HG03064 (cell line): Measurements from ENCODE around the gene TMEM62.

Source experiments
- ATAC-seq: cut with Tn5 transposase; IDR thresholded peaks from one replicate; pipeline ENCODE4 v1.9.1; 2021; ENCODE audit warnings: low read depth; ENCODE audit not compliant: unreplicated experiment

The TMEM62 gene

DNA sequence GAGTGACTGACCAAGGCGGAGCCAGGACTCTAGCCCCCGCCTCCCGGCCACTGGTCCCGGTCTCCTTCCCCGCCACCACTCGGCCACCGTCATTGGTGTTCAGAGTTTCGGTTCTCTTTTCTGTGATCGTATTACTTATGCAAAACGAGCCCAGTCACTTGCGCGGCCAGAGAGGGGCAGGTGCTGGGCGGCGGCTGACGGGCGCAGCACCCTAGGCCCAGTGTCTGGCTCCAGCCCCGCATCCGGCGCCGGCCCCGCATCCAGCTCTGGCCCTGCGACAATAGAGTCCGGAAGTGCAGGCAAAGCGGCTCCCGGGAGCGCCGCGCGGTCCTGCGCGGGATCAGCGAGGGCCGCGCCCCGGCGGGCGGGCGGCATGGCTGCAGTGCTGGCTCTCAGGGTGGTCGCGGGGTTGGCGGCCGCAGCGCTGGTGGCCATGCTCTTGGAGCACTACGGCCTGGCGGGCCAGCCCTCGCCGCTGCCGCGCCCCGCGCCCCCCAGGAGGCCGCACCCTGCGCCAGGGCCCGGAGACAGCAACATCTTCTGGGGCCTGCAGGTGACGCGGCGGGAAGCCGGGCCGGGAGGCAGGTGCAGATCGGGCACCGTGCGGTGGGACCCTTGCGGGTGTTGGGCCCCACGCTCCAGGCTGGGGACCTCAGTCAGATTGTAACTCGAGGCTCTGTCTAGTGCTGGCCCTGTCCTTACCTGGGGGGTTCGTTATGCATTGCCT, at the start of gene TMEM62:
Gene TMEM62 (plus strand): TSS at position 157 of the 727 bp plus-strand sequence. CDS start 217 bp downstream, at position 374.
- ATAC-seq: peak; percentile 86

DNA sequence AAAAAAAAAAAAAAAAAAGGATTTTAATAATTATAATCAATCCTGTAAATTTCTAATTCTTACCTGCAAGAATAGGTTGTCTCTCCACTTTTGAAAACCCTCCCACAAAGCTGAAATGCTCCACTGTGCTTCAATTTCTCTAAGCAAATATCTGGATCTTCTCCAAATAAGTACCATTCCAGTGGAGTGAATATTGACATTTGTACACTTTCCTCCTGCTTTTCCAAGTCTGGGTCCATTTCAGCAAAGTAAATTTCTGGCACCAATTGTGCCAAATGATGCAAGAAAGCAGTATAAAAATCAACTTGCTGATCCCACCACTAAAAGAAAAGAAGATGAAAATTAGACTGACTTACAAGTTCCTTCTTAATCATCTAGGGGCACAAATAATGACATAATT, 47.5 kb upstream of the TMEM62 start:
- no peak for ATAC-seq

DNA sequence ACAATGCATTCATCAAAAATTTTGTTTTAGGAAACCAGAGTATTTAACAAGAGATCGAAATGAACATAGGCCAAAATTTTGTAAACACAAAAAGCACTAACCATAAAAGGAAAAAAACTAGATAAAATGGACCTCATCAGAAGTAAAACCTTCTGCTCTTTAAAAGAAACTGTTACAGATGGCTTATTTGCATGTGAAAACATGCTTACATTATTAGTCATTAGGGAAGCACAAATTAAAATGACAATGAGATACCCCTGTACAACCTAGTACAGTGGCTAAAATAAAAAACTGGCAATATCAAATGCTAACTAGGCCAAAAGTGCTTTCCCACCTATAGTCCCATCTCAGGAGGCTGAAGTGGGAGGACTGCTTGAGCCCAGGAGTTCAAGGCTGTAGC, 46.8 kb upstream of the TMEM62 start:
- ATAC-seq: no peak

DNA sequence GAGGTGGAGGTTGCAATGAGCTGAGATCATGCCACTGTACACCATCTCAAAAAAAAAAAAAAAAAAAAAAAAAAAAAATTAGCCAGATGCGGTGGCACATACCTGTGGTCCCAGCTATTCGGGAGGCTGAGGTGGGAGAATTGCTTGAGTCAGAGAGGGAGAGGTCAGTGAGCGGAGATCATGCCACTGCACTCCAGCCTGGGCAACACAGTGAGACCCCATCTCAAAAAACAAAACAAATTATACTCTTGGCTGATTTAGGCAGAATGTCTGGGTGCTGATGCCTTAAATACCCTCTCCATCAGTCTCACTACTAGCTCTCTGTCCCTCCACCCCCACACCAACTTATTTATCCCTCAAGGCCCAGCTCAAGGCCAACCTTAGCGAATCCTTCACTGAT, 41.5 kb upstream of the TMEM62 start:
- ATAC-seq: no peak

DNA sequence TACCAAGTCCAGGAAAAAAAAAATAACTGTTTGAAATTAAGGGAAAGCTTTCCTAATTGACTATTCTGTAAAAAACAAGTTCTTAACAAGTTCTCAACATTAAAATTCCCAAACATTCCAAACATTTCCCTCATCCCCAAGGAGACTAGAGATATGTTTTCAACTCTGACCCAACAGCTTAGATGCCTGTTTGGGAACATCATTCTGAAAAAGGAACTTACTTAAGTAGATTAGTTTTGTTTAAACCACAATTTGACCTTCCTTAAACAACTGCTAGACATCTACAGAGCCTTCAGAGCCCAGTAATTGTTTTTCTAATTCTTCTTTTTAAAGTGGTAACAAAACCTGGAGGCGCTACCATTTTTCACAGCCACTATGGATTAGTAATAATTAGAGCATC, 40.4 kb upstream of the TMEM62 start:
- ATAC-seq: no peak

DNA sequence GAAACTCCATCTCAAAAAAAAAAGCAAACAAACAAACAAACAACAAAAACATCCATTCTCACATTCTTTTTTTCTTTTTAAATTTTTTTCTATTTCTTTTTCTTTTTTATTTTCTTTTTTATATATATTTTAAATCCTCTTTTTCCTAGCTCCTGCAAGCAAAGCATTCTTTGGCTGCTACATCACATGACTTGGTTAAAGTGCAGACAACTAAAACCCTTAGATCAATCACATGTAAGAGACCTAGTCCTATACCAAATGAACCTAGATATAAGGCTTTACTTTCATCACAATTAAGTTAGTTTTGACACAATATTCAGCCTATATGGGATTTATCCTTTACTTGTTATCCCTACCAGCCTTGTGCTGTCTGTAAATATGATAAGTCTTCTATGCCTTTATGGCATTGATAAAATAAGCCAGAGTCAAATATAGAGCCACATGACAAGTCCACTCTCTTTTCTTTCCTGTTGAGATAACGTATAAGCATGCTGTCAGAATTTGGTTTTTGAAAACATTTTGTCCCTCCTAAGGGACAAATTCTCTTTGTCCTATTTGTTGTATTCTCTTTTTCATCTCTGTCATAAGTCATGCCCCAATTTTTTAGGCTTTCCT, 38.9 kb upstream of the TMEM62 start:
- no peak for ATAC-seq

DNA sequence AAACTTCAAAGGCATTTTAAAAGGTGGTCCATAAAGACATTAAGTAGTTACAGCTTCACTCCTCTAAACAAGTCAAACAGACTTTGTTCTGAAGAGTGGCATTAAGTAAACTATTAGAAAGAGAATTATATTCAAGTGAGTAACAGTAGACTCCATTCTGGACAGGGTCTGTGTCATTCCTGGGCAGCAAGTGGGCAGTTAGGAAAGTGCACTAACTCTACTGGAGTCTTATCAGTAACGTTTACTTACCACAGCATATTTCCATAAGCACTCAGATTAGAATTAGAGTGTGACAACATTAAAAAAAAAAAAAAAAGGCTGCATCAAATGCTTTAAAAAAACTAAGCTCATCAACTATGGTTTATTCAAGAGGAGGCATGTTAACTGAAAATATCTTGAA, 38.1 kb upstream of the TMEM62 start:
- ATAC-seq: no peak

DNA sequence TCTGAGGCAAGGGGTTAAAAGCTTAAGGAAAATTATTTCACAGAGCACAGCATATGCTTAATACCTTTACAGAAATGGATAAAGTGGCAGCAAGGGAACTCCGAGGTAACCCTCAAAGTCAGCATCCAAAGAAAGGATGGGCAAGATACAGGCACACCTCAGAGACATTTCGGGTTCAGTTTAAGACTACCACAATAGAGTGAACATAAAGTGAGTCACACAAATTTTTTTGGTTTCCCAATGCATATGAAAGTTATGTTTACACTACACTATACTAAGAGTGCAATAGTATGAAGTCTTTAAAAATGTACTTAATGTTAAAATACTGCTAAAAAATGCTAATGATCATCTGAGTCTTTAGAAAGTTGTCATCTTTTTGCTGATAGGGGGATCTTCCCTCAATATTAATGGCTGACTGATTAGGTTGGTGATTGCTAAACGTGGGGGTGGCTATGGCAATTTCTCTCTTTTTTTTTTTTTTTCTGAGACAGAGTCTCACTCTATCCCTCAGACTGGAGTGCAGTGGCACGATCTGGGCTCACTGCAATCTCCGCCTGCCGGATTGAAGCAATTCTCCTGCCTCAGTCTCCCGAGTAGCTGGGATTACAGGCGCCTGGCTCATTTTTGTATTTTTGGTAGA, 37.6 kb upstream of the TMEM62 start:
- no peak for ATAC-seq

DNA sequence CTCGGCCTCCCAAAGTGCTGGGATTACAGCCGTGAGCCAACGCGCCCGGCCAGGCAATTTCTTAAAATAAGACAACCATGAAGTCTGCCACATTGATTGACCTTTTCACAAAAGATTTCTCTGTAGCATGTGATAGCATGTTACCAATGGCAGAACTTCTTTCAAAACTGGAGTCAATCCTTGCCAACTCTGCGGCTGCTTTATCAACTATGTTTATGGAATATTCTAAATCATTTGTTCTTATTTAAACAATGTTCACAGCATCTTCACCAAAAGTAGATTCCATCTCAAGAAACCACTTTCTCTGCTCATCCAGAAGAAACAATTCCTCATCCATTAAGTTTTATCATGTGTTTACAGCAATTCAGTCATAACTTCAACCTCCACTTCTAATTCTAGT, 37.0 kb upstream of the TMEM62 start:
- no peak for ATAC-seq

DNA sequence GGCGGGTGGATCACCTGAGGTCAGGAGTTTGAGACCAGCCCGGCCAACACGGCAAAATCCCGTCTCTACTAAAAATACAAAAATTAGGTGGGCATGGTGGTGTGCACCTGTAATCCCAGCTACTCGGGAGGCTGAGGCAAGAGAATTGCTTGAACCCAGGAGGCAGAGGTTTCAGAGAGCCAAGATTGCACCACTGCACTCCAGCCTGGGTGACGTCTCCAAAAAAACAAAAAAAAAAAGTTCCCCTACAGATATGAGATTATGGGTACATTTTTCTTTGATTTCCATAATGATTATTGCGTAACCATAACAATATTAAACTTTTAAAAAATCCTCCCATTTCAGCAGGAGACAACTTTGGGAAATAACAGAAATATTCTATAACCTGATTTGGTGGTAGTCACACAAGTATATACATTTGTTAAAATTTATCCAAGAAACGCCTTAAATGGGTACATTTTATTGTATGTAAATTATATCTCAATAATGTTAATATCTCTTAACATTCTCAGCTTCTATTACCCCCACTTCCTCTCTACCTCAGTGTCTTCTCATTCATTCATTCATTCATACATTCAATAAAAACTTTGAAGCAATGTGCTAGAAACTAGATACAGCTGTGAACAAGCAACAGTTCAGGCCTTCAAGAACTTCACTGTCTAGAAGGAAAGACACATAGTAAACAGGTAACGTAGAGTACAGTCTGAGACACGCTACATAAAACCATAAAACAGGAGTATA, 34.1 kb upstream of the TMEM62 start:
- no peak for ATAC-seq

DNA sequence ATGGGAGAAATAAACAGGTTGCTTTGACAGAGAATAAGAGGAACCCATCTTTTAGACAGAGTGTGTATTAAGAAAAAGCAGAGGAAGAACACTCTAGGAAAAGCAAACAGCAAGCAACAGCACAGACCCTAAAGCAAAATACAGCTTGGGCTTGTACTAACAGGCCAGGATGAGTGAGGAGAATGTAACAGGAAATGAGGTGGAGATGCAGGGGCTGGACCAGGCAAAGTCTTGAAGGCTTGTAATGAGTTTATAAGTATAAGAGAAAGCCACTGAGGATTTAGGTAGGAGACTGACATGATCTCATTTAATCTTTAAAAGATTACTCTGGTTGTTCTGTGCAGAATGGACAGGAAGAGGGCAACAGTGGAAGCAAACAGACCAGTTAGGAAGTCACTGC, 32.4 kb upstream of the TMEM62 start:
- no peak for ATAC-seq

DNA sequence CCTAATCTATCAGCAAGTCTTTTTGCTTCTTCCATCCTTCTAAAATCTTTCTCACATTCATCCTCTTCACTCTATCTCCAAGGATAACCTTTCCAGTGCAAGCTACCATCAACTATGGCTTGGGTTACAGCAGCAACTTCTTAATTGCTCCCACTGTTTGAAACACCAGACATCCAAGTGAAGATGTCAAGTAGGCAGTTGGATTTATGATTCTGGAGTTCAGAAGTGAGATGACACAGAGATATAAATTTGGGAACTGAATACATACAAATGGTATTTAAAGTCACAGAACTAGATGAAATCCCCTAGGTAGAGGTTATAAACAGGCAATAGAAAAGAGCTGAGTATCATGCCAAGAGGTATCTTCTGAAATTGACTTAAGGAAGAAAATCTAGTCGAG, 31.2 kb upstream of the TMEM62 start:
- no peak for ATAC-seq

DNA sequence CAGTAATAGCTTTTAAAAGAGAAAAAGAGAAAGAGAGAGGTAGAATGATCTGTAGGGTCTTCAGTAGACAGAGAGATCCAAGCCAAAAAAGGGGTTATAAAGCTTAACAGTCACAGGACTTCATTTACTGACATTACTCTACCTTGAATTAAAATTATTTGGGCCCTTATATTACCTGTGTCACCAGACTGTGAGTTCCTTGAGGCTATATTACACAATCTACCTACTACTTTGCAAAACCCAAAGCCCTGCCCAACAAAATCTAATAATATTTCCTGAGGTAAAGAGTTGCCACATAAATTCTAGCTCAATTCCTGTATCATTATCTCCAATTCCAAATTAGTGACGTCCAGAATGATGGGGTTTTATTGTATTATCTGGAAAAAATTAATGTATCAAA, 29.5 kb upstream of the TMEM62 start:
- no peak for ATAC-seq

DNA sequence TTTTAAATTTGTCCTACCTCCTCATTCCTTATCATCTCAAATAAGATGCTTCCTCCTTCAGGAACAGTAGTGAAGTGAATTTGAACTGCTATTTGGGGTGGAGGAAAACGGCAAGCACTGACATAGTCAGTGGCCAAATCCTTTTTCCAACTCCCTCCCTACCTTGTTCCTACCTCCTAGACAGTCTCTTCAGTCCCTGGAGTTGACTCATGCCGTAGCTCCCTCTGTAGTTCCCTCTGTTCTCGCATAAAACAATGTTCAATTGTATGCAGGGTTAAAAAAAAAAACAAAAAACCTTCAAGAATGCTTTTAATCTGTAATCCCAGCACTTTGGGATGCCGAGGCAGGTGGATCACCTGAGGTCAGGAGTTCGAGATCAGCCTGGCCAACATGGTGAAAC, 29.0 kb upstream of the TMEM62 start:
- ATAC-seq: no peak

DNA sequence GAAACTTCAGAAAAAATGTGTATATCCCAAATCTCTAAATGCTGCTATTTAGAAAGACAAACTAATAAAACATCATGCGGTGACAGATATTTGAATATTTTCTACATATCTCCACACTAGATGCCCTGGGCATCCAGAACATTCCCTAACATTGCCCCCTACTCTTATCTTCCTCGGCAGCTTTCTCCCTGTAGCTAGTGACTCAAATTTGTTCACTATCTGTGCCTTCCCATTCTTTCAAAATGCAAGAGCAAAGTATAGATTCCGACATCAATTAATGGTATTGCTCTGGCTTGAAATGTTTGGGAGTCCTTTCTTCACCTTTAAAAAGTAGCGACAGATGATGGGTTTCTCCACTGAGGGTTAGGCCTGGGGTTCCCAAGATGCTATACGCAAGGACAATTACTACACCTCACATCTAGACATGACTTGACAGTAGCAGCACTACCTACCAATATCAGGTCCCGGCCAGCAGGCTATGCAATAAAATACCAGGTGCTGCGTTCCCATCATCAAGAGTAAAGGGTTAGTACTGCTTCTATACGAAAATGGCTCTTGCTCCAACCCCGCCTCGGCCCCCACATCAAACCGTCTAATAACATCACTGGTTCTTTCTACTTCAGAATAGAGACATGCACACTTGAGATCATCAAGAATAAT, 28.2 kb upstream of the TMEM62 start:
- no peak for ATAC-seq

DNA sequence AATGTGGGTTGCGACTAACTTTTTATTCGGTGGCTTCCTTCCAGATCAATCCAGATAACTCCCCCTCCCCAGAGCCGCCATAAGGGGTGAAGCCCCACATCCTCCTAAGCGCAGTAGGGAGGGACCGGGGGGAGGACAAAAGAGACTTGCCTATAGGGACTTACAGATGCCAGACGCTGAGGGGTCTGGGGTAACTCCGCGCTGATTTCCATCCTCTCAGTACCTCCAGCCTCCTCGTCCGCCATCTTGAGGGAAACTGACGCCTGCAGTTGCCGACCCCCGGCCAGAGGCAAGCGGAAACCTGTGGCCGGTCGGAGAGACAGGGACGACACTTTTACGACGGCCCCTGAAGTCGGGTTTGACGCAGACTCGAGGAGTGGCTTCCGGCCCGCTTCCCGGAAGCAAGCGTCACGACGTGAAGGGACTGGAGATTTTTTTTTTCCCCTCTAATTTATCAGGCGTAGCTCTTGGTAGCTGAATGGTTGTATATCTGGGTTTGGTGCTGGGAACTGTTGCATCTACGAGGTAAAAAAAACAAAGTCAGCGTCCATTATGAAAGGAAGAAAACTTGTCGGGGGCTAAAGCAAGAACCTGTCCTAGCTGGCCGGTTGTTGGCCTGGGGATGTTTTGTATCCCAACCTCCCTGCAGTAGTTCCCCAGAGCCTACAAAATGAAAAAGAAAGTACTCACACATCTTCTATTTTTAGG, 27.5 kb upstream of the TMEM62 start, which contains the start of gene UBR1:
Gene UBR1 (minus strand): TSS at position 261 of the 708 bp plus-strand sequence. CDS start 16 bp downstream, at position 245.
- ATAC-seq: peak; percentile 84

DNA sequence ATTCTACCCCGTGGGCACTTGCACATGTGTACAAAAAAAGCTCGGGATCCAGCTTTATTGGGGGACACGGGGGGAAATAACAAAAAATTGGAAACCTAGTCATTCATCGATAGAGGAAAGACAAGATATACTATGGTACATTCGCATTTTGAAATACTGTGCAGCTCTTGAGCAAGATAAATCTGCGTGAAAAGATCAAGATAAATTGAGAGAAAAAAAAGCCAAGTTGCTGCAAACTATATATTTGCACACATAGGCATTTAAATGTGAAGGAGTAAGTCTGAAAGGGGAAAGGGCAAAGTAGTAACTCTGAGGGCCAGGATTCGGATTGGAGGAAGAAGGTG, 26.9 kb upstream of the TMEM62 start:
- no peak for ATAC-seq

DNA sequence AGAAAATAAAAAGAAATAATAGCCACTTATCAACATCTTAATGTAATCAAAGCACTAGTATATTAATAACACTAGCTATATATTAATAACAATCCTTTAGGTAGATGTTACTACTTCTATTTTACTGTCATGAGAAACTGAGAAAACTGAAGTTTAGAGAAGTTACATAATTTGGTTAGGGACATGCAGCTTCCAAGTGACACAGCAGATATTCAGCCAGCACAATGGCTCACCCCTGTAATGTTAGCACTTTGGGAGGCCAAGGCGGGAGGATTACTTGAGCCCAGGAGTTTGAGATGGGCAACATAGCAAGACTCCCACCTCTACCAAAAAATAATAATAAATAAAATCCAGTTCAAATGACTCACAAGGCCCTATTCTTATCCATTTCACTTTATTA, 25.6 kb upstream of the TMEM62 start:
- ATAC-seq: no peak

DNA sequence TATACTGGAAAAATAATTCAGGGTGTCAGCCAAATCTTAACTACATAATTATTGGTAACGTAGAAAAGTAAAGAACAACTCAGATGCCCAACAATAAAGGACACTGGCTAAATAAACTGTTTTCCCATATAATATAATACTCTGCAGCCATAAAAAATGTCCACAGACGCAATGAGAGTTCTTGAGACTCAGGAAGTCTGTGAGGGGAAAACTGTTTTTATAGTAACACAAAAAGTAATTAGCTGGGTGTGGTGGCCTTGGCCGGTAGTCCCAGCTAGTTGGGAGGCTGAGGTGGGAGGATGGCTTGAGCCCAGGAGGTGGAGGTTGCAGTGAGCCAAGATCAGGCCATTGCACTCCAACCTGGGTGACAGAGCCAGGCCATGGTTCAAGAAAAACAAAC, 22.0 kb upstream of the TMEM62 start:
- ATAC-seq: no peak

DNA sequence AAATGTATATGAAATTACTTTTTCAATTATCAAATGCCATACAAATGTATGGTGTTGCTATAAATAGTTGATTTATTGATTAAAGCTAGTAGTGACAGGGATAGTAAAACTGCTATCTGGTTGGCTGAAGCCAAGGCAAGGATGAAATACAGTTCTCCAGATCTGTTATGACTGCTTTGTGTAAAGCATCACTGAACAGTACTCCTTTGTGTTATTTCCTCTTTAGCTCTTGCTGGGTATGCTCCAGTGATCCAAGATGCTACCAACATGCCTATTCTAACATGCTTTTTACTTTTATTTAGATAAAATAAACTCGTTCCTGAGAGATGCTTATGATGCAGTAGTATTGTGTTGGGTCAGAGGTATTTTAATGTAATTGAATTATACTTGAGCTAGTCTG, 15.1 kb upstream of the TMEM62 start:
- ATAC-seq: no peak
